ENCODE data around the gene NAT14. TPM values are rescaled to one million over a fixed set of nuclear protein-coding genes. Genes with fewer than 3 reads are reported as not detected.

Gene NAT14
- total RNA-seq, 1 experiment from 2014 or later: 49.6 TPM

GRCh38 chr19:55498246-55498840, 13.4 kb downstream of the NAT14 start:
- Mint-ChIP-seq H3K9me3 (ENCODE audit: low read depth, unreplicated experiment) (no peaks in the 10 kb centered on the region), H3K4me3 (ENCODE audit: low read depth, unreplicated experiment) (no peak overlapping the region), H3K36me3 (ENCODE audit: insufficient read depth, unreplicated experiment) (peaks cover 6% of the 10 kb centered on the region), H3K4me1 (ENCODE audit: low read depth, unreplicated experiment) (no peaks in the 10 kb centered on the region), H3K27me3 (ENCODE audit: unreplicated experiment) (peaks cover 89% of the 10 kb centered on the region), H3K27ac (ENCODE audit: unreplicated experiment) (no peak overlapping the region)
- DNase-seq: no peak
- CTCF ChIA-PET: no interaction called here
- BruUV-seq (replicated peaks): no TSS peak
- TF ChIP-seq, protein P1, sequence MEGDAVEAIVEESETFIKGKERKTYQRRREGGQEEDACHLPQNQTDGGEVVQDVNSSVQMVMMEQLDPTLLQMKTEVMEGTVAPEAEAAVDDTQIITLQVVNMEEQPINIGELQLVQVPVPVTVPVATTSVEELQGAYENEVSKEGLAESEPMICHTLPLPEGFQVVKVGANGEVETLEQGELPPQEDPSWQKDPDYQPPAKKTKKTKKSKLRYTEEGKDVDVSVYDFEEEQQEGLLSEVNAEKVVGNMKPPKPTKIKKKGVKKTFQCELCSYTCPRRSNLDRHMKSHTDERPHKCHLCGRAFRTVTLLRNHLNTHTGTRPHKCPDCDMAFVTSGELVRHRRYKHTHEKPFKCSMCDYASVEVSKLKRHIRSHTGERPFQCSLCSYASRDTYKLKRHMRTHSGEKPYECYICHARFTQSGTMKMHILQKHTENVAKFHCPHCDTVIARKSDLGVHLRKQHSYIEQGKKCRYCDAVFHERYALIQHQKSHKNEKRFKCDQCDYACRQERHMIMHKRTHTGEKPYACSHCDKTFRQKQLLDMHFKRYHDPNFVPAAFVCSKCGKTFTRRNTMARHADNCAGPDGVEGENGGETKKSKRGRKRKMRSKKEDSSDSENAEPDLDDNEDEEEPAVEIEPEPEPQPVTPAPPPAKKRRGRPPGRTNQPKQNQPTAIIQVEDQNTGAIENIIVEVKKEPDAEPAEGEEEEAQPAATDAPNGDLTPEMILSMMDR (IDR thresholded peaks at IDR 0.05; ENCODE audit: unreplicated experiment): no peak
- intact Hi-C loops (cut with micrococcal nuclease; ENCODE audit: unreplicated experiment): no loop called here

DNA sequence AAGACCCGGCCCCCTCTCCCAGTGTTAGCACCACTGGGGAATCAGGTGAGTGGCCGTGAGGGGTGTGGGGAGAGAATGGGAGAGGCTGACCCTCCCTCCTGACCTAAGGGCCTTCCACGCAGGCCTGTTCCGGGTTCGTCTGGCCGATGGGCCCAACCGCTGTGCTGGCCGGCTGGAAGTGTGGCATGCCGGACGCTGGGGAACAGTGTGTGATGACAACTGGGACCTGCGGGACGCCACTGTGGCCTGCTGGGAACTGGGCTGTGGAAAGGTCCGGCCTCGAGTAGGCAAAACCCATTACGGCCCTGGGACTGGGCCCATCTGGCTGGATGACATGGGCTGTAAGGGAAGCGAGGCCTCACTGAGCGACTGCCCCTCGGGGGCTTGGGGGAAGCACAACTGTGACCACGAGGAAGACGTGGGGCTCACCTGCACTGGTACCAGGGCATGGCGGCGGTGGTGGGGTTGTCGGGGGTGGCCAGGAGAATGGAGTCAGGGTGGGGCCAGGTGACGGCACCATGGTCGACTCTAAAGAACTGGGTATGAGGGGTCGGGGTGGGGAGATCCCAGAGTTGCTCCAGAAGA, 15.5 kb downstream of the NAT14 start:
- Mint-ChIP-seq H3K4me3 (ENCODE audit: low read depth, unreplicated experiment) (no peak overlapping the region), H3K27ac (ENCODE audit: unreplicated experiment) (no peak overlapping the region), H3K9me3 (ENCODE audit: low read depth, unreplicated experiment) (no peaks in the 10 kb centered on the region), H3K4me1 (ENCODE audit: low read depth, unreplicated experiment) (no peaks in the 10 kb centered on the region), H3K27me3 (ENCODE audit: unreplicated experiment) (peaks cover 73% of the 10 kb centered on the region), H3K36me3 (ENCODE audit: insufficient read depth, unreplicated experiment) (peaks cover 9% of the 10 kb centered on the region)
- intact Hi-C loops (cut with micrococcal nuclease; ENCODE audit: unreplicated experiment): loop anchor here (5.0 to 10.0 kb wide), 2 partner anchors 206 to 358 kb away; no protein-coding TSS in a partner anchor
- DNase-seq: no peak
- CTCF ChIA-PET: no interaction called here
- no TSS peak for BruUV-seq (replicated peaks)
- TF ChIP-seq, protein P1 (IDR thresholded peaks at IDR 0.05; ENCODE audit: unreplicated experiment): no peak

- peaks cover 9% of the 10 kb centered on the region for H3K36me3 Mint-ChIP-seq (ENCODE audit: insufficient read depth, unreplicated experiment)
- intact Hi-C loops (cut with micrococcal nuclease; ENCODE audit: unreplicated experiment): loop anchor here (5.0 to 10.0 kb wide), 2 partner anchors 208 to 360 kb away; no protein-coding TSS in a partner anchor
- H3K27me3 Mint-ChIP-seq (ENCODE audit: unreplicated experiment): peaks cover 57% of the 10 kb centered on the region
- H3K27ac Mint-ChIP-seq (ENCODE audit: unreplicated experiment): no peak overlapping the region
- no peak for DNase-seq
- CTCF ChIA-PET: no interaction called here
- H3K9me3 Mint-ChIP-seq (ENCODE audit: low read depth, unreplicated experiment): no peaks in the 10 kb centered on the region
- H3K4me1 Mint-ChIP-seq (ENCODE audit: low read depth, unreplicated experiment): no peaks in the 10 kb centered on the region
- TF ChIP-seq, protein P1 (IDR thresholded peaks at IDR 0.05; ENCODE audit: unreplicated experiment): no peak
- BruUV-seq (replicated peaks): no TSS peak
- no peak overlapping the region for H3K4me3 Mint-ChIP-seq (ENCODE audit: low read depth, unreplicated experiment)
Measured at GRCh38 chr19:55502197-55502952, 17.4 kb downstream of the NAT14 start.

- Mint-ChIP-seq H3K27ac (ENCODE audit: unreplicated experiment) (no peak overlapping the region), H3K9me3 (ENCODE audit: low read depth, unreplicated experiment) (no peaks in the 10 kb centered on the region), H3K4me3 (ENCODE audit: low read depth, unreplicated experiment) (no peak overlapping the region), H3K4me1 (ENCODE audit: low read depth, unreplicated experiment) (no peaks in the 10 kb centered on the region), H3K27me3 (ENCODE audit: unreplicated experiment) (peaks cover 57% of the 10 kb centered on the region), H3K36me3 (ENCODE audit: insufficient read depth, unreplicated experiment) (peaks cover 9% of the 10 kb centered on the region)
- intact Hi-C loops (cut with micrococcal nuclease; ENCODE audit: unreplicated experiment): loop anchor here (1.0 to 10.0 kb wide), 3 partner anchors 35 to 361 kb away; no protein-coding TSS in a partner anchor
- BruUV-seq (replicated peaks): no TSS peak
- CTCF ChIA-PET: interaction anchor here (1.4 to 2.0 kb wide), 3 partner anchors 18 to 362 kb away, joined by 8 to 25 read pairs (median 17); partner anchors contain the start of gene NAT14
- no peak for DNase-seq
- TF ChIP-seq, protein P1 (IDR thresholded peaks at IDR 0.05; ENCODE audit: unreplicated experiment): no peak
Measured at GRCh38 chr19:55503157-55503501, 18.1 kb downstream of the NAT14 start.

All from Calu3 (cell line).